Measurements from ENCODE around the gene LRRC3. TPM values are rescaled to one million over a fixed set of nuclear protein-coding genes. Genes with fewer than 3 reads are reported as not detected.

LRRC3 gene
- total RNA-seq, 1 experiment from 2014 or later = 5.7 TPM

DNA sequence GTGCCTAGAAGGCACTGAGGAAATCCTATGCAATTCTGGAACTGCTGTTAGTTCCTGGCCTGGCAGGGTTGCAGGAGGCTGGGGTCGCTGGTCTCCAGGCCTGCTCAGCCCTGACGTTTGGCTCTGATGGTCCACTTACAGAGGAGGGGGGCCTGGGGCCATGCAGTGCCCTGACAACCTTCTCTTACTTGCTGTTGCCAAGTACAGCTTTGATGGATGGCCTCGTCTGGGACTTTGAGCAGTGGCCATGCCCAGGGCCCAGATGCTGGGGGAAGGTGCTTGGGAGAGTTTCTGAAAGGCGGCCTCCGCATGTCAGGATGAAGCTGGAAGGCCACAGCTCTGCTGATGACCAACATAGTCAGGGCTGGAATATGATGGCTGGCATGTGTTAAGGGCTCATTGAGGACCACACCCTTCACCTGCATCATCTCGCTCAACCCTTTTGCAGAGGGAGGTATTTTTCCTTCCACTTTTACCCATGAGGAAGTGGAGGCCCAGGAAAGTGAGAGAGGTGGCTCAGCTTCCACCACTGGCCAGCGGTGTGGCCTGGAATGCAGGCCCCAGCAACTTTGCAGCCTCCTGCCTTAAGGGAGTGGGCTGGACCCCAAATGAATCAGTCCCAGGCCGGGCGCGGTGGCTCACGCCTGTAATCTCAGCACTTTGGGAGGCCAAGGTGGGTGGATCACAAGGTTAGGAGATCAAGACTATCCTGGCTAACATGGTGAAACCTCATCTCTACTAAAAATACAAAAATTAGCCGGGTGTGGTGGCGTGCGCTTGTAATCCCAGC lies 34.7 kb upstream of the LRRC3 start (continued):
- TF ChIP-seq, protein P1, sequence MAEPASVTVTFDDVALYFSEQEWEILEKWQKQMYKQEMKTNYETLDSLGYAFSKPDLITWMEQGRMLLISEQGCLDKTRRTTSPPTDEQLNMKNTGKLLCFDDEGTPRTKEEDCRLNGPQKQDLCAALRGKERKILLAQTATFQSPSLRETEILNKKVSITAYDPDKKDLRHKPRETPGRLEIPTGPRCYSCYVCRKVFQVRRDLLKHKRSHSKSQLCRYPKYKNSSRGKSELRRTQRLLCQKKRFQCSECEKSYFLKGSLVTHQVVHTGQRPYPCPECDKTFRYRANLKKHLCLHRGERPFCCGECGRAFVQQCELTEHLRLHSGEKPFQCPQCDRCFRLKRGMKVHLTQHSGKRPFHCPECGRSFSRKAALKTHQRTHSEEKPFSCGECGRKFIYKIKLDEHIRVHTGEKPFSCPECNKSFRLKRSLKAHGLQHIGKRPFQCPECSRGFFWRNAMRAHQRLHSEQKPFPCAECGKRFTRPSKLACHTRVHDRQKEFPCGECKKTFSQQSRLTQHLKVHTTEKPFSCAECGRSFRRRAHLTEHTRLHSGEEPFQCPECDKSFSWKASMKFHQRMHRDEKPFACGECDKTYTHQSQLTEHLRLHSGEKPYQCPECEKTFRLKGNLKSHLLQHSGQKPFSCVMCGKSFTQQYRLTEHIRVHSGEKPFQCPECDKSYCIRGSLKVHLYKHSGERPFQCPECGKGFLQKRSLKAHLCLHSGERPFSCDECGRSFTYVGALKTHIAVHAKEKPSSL (CRISPR knock-in tag; conservative IDR thresholded peaks at IDR 0.05) = no peak
- TF ChIP-seq, protein P2, sequence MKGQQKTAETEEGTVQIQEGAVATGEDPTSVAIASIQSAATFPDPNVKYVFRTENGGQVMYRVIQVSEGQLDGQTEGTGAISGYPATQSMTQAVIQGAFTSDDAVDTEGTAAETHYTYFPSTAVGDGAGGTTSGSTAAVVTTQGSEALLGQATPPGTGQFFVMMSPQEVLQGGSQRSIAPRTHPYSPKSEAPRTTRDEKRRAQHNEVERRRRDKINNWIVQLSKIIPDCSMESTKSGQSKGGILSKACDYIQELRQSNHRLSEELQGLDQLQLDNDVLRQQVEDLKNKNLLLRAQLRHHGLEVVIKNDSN (CRISPR knock-in tag; IDR thresholded peaks at IDR 0.05) = no peak
- TF ChIP-seq, protein P3, sequence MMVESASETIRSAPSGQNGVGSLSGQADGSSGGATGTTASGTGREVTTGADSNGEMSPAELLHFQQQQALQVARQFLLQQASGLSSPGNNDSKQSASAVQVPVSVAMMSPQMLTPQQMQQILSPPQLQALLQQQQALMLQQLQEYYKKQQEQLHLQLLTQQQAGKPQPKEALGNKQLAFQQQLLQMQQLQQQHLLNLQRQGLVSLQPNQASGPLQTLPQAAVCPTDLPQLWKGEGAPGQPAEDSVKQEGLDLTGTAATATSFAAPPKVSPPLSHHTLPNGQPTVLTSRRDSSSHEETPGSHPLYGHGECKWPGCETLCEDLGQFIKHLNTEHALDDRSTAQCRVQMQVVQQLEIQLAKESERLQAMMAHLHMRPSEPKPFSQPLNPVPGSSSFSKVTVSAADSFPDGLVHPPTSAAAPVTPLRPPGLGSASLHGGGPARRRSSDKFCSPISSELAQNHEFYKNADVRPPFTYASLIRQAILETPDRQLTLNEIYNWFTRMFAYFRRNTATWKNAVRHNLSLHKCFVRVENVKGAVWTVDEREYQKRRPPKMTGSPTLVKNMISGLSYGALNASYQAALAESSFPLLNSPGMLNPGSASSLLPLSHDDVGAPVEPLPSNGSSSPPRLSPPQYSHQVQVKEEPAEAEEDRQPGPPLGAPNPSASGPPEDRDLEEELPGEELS (CRISPR knock-in tag; IDR thresholded peaks at IDR 0.05) = no peak
- no peak for TF ChIP-seq NR3C1 (CRISPR knock-in tag; conservative IDR thresholded peaks at IDR 0.05; ENCODE audit: low read depth)
- TF ChIP-seq, protein P4, sequence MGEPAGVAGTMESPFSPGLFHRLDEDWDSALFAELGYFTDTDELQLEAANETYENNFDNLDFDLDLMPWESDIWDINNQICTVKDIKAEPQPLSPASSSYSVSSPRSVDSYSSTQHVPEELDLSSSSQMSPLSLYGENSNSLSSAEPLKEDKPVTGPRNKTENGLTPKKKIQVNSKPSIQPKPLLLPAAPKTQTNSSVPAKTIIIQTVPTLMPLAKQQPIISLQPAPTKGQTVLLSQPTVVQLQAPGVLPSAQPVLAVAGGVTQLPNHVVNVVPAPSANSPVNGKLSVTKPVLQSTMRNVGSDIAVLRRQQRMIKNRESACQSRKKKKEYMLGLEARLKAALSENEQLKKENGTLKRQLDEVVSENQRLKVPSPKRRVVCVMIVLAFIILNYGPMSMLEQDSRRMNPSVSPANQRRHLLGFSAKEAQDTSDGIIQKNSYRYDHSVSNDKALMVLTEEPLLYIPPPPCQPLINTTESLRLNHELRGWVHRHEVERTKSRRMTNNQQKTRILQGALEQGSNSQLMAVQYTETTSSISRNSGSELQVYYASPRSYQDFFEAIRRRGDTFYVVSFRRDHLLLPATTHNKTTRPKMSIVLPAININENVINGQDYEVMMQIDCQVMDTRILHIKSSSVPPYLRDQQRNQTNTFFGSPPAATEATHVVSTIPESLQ (CRISPR knock-in tag; IDR thresholded peaks at IDR 0.05) = no peak

DNA sequence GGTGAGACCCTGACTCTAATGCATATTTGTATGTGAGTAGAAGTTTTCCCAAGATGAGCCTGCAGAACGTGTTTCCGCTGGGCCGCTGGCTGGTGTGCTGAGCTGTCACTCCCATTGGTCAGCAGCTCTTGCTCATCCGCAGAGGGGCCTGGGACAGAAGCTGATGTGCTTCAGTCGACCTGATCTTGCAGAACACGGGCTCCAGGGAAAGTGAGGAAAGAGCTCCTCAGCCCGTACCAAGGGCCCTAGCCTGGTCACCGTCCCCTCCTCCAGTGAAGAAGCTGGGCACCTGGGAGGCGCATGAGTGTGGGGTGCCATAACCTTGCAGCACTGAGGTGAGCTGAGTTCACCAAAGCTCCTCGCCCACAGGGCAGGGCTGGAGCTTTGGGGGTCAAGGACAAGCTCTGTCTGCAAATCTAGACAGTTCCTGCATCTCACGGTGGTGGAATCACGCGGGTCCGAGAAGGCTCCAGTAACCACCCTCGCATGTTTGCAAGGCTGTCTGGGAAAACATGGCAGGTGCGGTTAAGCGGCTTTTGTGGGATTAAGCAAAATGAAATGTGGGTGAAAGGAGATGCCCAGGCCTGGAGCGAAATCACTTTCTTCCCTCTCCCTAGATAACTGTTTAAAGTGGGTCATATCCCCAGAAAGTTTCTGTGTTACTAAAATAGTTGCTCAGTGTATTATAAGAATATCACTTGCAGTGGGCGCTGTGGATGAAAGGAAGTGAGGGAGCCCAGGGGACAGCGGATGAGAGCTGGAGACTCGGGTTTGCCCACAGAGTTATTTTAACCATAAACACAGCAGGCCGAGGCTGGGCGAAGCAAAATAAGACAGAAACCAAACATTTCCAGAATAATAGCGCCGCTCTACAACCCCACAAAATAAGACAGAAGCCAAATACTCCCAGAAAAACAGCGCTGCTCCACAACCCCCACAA lies 33.1 kb upstream of the LRRC3 start:
- TF ChIP-seq CBFB (CRISPR knock-in tag; IDR thresholded peaks at IDR 0.05; ENCODE audit: low read depth) = no peak
- TF ChIP-seq GABPB1 (CRISPR knock-in tag; IDR thresholded peaks at IDR 0.05) = no peak
- CTCF ChIA-PET = interaction anchor here (1.2 kb wide), 1 partner anchor 45 kb away, joined by 4 read pairs; no protein-coding TSS in a partner anchor
- H3K27ac Mint-ChIP-seq = no peak overlapping the region
- peaks cover 15% of the 10 kb centered on the region for H3K9me3 Mint-ChIP-seq
- DNase-seq (ENCODE audit: low spot score) = no peak
- POLR2A ChIA-PET = no interaction called here
- ATAC-seq = no peak
- H3K4me1 Mint-ChIP-seq = no peaks in the 10 kb centered on the region
- peaks cover 11% of the 10 kb centered on the region; the same call in 1 of the 2 replicates for H3K36me3 Mint-ChIP-seq
- H3K27me3 Mint-ChIP-seq (ENCODE audit: low read depth) = no peaks in the 10 kb centered on the region
- no peak overlapping the region for H3K4me3 Mint-ChIP-seq

DNA sequence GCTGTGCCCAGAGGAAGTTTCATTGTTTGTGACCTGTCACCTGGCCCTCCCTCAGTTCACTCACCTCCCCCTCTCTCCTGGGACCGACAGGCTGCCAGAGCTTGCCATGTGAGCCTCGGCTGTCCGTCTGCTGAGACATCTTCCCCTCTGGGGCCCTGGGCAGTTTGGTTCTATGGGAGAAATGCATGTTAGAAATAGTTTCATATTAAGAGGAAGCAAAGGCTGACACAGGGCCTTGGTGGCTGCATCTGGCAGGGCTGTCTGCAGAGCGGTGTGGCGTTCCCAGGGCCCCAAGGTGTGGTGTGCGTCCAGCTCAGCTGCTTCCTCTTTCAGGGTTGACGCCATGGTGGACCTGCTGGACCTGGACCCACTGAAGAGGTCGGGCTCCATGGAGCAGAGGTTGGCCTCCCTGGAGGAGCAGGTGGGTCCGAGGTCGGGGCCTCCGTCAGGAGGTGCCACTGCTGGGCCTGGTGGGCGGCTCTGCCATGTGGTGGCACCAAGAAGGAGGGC lies 31.9 kb upstream of the LRRC3 start:
- H3K4me1 Mint-ChIP-seq = no peaks in the 10 kb centered on the region
- peak overlapping the region; percentile 49; the same call in 1 of the 2 replicates for H3K27ac Mint-ChIP-seq
- ChIA-PET CTCF (no interaction called here), POLR2A (no interaction called here)
- no peak overlapping the region for H3K4me3 Mint-ChIP-seq
- DNase-seq (ENCODE audit: low spot score) (no peak), ATAC-seq (no peak)
- peaks cover 11% of the 10 kb centered on the region; the same call in 1 of the 2 replicates for H3K36me3 Mint-ChIP-seq
- H3K27me3 Mint-ChIP-seq (ENCODE audit: low read depth) = no peaks in the 10 kb centered on the region
- H3K9me3 Mint-ChIP-seq = peaks cover 15% of the 10 kb centered on the region
- TF ChIP-seq, protein P3 (CRISPR knock-in tag; IDR thresholded peaks at IDR 0.05) = no peak
- TF ChIP-seq, protein P5, sequence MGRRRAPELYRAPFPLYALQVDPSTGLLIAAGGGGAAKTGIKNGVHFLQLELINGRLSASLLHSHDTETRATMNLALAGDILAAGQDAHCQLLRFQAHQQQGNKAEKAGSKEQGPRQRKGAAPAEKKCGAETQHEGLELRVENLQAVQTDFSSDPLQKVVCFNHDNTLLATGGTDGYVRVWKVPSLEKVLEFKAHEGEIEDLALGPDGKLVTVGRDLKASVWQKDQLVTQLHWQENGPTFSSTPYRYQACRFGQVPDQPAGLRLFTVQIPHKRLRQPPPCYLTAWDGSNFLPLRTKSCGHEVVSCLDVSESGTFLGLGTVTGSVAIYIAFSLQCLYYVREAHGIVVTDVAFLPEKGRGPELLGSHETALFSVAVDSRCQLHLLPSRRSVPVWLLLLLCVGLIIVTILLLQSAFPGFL (CRISPR knock-in tag; IDR thresholded peaks at IDR 0.05; ENCODE audit: borderline replicate concordance) = no peak
- no peak for TF ChIP-seq CREB1 (CRISPR knock-in tag; IDR thresholded peaks at IDR 0.05)
- no peak for TF ChIP-seq MXD4 (CRISPR knock-in tag; IDR thresholded peaks at IDR 0.05; ENCODE audit: borderline replicate concordance)
- TF ChIP-seq MYBL2 (CRISPR knock-in tag; IDR thresholded peaks at IDR 0.05) = no peak
- TF ChIP-seq RORB (CRISPR knock-in tag; IDR thresholded peaks at IDR 0.05) = no peak
- no peak for TF ChIP-seq IRF2 (CRISPR knock-in tag; IDR thresholded peaks at IDR 0.05; ENCODE audit: borderline replicate concordance, low read depth)
- TF ChIP-seq TCF7 (CRISPR knock-in tag; IDR thresholded peaks at IDR 0.05; ENCODE audit: low read depth) = no peak
- TF ChIP-seq SMAD3 (CRISPR knock-in tag; IDR thresholded peaks at IDR 0.05; ENCODE audit: borderline replicate concordance) = no peak
- TF ChIP-seq SMAD4 (CRISPR knock-in tag; IDR thresholded peaks at IDR 0.05) = no peak
- TF ChIP-seq, protein P6, sequence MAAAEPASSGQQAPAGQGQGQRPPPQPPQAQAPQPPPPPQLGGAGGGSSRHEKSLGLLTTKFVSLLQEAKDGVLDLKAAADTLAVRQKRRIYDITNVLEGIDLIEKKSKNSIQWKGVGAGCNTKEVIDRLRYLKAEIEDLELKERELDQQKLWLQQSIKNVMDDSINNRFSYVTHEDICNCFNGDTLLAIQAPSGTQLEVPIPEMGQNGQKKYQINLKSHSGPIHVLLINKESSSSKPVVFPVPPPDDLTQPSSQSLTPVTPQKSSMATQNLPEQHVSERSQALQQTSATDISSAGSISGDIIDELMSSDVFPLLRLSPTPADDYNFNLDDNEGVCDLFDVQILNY (CRISPR knock-in tag; IDR thresholded peaks at IDR 0.05) = no peak
- no peak for TF ChIP-seq ZNF232 (CRISPR knock-in tag; IDR thresholded peaks at IDR 0.05)
- no peak for TF ChIP-seq SP1 (CRISPR knock-in tag; conservative IDR thresholded peaks at IDR 0.05)
